HepG2 (cell line): ENCODE measurements around the gene SLC12A3.

Experiments used
- KDM1A ChIP-seq: IDR thresholded peaks from 2 replicates; pipeline ENCODE4 v1.6.1; 2016; ENCODE audit warnings: missing compliant biosample characterization
- ZNF792 ChIP-seq: IDR thresholded peaks from 2 replicates; pipeline ENCODE4 v1.6.1; 2016
- TF ChIP-seq, protein P1 (sequence below): IDR thresholded peaks from 2 replicates; pipeline ENCODE4 v1.6.1; 2016; ENCODE audit warnings: missing compliant biosample characterization, missing genetic modification reagents, borderline replicate concordance

DNA sequence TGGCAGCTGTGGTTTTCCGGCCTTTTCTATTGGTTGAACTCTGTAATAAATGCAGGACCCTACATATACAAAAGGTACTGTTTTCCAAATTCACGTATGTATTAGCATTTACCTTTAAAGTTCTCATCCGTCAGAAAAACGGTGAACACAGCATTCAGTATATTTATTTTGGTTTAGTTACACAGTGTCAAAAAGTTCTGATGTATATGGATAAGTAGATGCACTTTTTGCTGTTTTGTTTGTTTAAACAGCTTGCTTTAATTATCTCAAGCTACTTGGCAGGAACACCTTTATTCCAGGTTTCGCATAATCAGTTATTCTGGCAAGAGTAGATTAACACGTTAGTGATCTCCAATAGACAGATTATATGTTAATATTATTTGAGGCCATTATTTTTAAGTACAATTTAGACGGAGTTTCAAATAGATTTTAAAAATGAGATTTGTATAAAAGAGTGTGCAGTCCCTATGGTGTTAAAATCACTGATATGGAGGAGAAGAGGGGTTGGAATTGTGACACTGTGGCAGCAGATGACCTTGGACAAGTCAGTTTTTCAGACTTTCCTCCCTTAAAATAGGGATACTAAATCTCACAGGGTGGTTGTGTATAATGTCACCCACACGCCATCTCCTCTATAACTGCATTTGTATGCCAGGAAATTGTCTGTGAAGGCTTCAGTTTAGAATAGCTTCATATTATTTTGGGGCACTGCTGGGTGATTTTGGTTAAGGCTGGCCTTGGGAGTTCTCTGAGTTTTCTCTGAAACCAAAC lies 69.0 kb downstream of the SLC12A3 start:
- TF ChIP-seq ZNF792 (CRISPR knock-in tag) (peak; percentile 28; the same call in 1 of the 2 replicates), KDM1A (CRISPR knock-in tag) (no peak)
- TF ChIP-seq, protein P1, sequence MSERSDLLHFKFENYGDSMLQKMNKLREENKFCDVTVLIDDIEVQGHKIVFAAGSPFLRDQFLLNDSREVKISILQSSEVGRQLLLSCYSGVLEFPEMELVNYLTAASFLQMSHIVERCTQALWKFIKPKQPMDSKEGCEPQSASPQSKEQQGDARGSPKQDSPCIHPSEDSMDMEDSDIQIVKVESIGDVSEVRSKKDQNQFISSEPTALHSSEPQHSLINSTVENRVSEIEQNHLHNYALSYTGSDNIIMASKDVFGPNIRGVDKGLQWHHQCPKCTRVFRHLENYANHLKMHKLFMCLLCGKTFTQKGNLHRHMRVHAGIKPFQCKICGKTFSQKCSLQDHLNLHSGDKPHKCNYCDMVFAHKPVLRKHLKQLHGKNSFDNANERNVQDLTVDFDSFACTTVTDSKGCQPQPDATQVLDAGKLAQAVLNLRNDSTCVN: no peak
